AG04449 (cell line): ENCODE data around the gene SLC12A2.

ENCODE experiments used
- CTCF ChIA-PET: fragments of 350-600 bp; formaldehyde crosslinking; extraction: SDS; loops from one replicate; lab custom pipeline; 2021; ENCODE audit warnings: antibody characterized with exemption; lab: Yijun Ruan, JAX
- POLR2A ChIA-PET: fragments of 400-600, 350-600 bp; formaldehyde crosslinking; extraction: SDS; loops from one replicate; lab custom pipeline; 2020; ENCODE audit warnings: antibody characterized with exemption, inconsistent platforms; lab: Yijun Ruan, JAX
- DNase-seq: peaks from one replicate; pipeline ENCODE4 v3.0.0-alpha.2; 2010; ENCODE audit warnings: low read depth, low spot score
- H3K4me3 ChIP-seq: 2 replicates; pipeline ENCODE4 v1.5.1; 2011; ENCODE audit warnings: low read depth, mild to moderate bottlenecking, control low read depth, low read length
- CTCF ChIP-seq: IDR thresholded peaks from one replicate; pipeline ENCODE4 v1.5.1; 2011; ENCODE audit warnings: mild to moderate bottlenecking, moderate library complexity, low read length, control low read depth, inconsistent platforms; ENCODE audit not compliant: insufficient read depth; ENCODE audit errors: missing control alignments

Gene SLC12A2

GRCh38 chr5:128156521-128156920, 73.0 kb downstream of the SLC12A2 start:
- ChIA-PET POLR2A (no interaction called here), CTCF (interaction anchor here (1.1 to 1.7 kb wide), 3 partner anchors 9 to 26 kb away, joined by 3 to 6 read pairs (median 4); no protein-coding TSS in a partner anchor)
- no peak for DNase-seq
- H3K4me3 ChIP-seq = no peak overlapping the region
- TF ChIP-seq CTCF = no peak

- POLR2A ChIA-PET = no interaction called here
- DNase-seq = no peak
- TF ChIP-seq CTCF = no peak
- H3K4me3 ChIP-seq = no peak overlapping the region
- CTCF ChIA-PET = no interaction called here
Measured at GRCh38 chr5:128158342-128158741, 74.8 kb downstream of the SLC12A2 start.

GRCh38 chr5:128163991-128164390, 80.4 kb downstream of the SLC12A2 start:
- POLR2A ChIA-PET = no interaction called here
- H3K4me3 ChIP-seq = no peak overlapping the region
- no peak for TF ChIP-seq CTCF
- peak; percentile 3 for DNase-seq
- CTCF ChIA-PET = interaction anchor here (1.4 kb wide), 1 partner anchor 600 kb away, joined by 4 read pairs; no protein-coding TSS in a partner anchor

GRCh38 chr5:128169401-128170017, 85.9 kb downstream of the SLC12A2 start:
- no peak for DNase-seq
- H3K4me3 ChIP-seq = no peak overlapping the region
- ChIA-PET POLR2A (no interaction called here), CTCF (interaction anchor here (0.9 to 1.3 kb wide), 3 partner anchors 14 to 605 kb away, joined by 3 to 6 read pairs (median 4); no protein-coding TSS in a partner anchor)
- TF ChIP-seq CTCF = no peak

GRCh38 chr5:128172102-128172501, 88.5 kb downstream of the SLC12A2 start:
- DNase-seq = no peak
- POLR2A ChIA-PET = no interaction called here
- no peak for TF ChIP-seq CTCF
- CTCF ChIA-PET = no interaction called here
- no peak overlapping the region for H3K4me3 ChIP-seq

DNA sequence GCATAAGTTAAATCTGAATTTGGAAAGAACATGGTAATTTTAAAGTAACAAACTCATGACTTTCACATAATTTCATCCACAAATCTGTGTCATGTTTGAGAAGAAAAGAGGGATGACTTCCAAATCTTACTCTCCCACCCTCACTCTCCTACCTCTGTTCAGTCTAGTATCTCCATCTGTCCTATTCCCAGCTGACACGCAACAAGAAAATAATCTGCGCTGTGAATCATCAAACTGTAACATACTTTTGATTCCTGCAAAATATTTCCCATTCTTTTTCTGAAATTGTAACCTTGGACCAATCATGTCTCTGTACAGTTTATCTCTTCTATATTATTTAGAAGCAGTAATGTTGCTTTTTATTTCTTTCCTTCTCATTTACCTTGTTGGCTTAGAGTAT, 91.4 kb downstream of the SLC12A2 start:
- TF ChIP-seq CTCF = no peak
- no peak overlapping the region for H3K4me3 ChIP-seq
- ChIA-PET CTCF (no interaction called here), POLR2A (no interaction called here)
- no peak for DNase-seq
